ENCODE results near the gene STK26.

- no peak for TF ChIP-seq POLR2A (IDR thresholded peaks at IDR 0.05)
- TF ChIP-seq CTCF (IDR thresholded peaks at IDR 0.05): no peak
Measured at GRCh38 chrX:132068405-132068804, 45.3 kb downstream of the STK26 start.
